Dermis blood vessel endothelial cell (primary cell): ENCODE data around the gene HEG1. TPM values are rescaled to one million over a fixed set of nuclear protein-coding genes. Genes with fewer than 3 reads are reported as not detected.
A peak's percentile ranks its signal among the peaks of the same experiment; 100 is the strongest.

ENCODE experiments used
- DNase-seq: peaks from one replicate; pipeline ENCODE4 v3.0.0; 2010
- total RNA-seq: library from RNA; depleted of rRNA; stranded (reverse); fragments of >200 nt; gene quantifications from 2 replicates; pipeline ENCODE4 v1.2.3, GENCODE V29; 2014

The HEG1 gene
- total RNA-seq, 1 donor from 2014 or later = 55.6 TPM

GRCh38 chr3:124938896-124939295 is 116.9 kb downstream of the HEG1 start:
- DNase-seq = no peak

GRCh38 chr3:124937049-124937448 is 118.7 kb downstream of the HEG1 start:
- no peak for DNase-seq

- no peak for DNase-seq
Measured at GRCh38 chr3:124935794-124936542, 119.8 kb downstream of the HEG1 start.

GRCh38 chr3:124935264-124935663 is 120.5 kb downstream of the HEG1 start:
- DNase-seq = no peak

- DNase-seq = no peak
Measured at GRCh38 chr3:124934577-124934976, 121.2 kb downstream of the HEG1 start, which contains the start of gene MUC13. MUC13 (minus strand) TSS chr3:124934751; CDS start chr3:124934712, 39 bp downstream.

- DNase-seq = peak; percentile 85
Measured at GRCh38 chr3:124928333-124929202, 127.2 kb downstream of the HEG1 start.

- DNase-seq = no peak
Measured at GRCh38 chr3:124927574-124928045, 128.2 kb downstream of the HEG1 start.

GRCh38 chr3:124926426-124927101 is 129.2 kb downstream of the HEG1 start:
- DNase-seq = no peak

- DNase-seq = no peak
Measured at GRCh38 chr3:124924741-124925140, 131.1 kb downstream of the HEG1 start.

- DNase-seq = peak; percentile 8
Measured at GRCh38 chr3:124923833-124924232, 132.0 kb downstream of the HEG1 start.

GRCh38 chr3:124920718-124921117 is 135.1 kb downstream of the HEG1 start:
- DNase-seq = no peak

GRCh38 chr3:124919756-124920155 is 136.0 kb downstream of the HEG1 start:
- no peak for DNase-seq

GRCh38 chr3:124918524-124918923 is 137.3 kb downstream of the HEG1 start:
- DNase-seq = no peak

- DNase-seq = peak; percentile 27
Measured at GRCh38 chr3:124916837-124917409, 138.9 kb downstream of the HEG1 start.

Other genes with a start within 250 kb of the HEG1 start
- gene ITGB5, start 168.6 kb downstream of the HEG1 start, total RNA-seq = 86.6 and 107 TPM in 2 replicates
- gene MUC13, start 121.2 kb downstream of the HEG1 start, total RNA-seq = not detected in 2 replicates
- gene SLC12A8, start 156.8 kb upstream of the HEG1 start, total RNA-seq = 0.34 and 0.70 TPM in 2 replicates